HG03378 (cell line): Measurements from ENCODE around the gene FOXN3.

Source experiments
- ATAC-seq: cut with Tn5 transposase; IDR thresholded peaks from one replicate; pipeline ENCODE4 v1.9.1; 2021; ENCODE audit warnings: mild to moderate bottlenecking, moderate library complexity; ENCODE audit not compliant: unreplicated experiment

FOXN3 gene

GRCh38 chr14:89283327-89284060 lies 133.5 kb downstream of the FOXN3 start:
- ATAC-seq = peak; percentile 76

GRCh38 chr14:89282191-89282590 lies 134.8 kb downstream of the FOXN3 start:
- ATAC-seq = no peak

- no peak for ATAC-seq
Observed at GRCh38 chr14:89280600-89280999, 136.4 kb downstream of the FOXN3 start.

GRCh38 chr14:89279649-89280232 lies 137.3 kb downstream of the FOXN3 start:
- ATAC-seq = no peak

- no peak for ATAC-seq
Observed at GRCh38 chr14:89277203-89277602, 139.8 kb downstream of the FOXN3 start.

- peak; percentile 93 for ATAC-seq
Observed at GRCh38 chr14:89276424-89276975, 140.5 kb downstream of the FOXN3 start.

- ATAC-seq = peak; percentile 61
Observed at GRCh38 chr14:89270439-89271227, 146.4 kb downstream of the FOXN3 start.

- ATAC-seq = no peak
Observed at GRCh38 chr14:89269404-89269803, 147.6 kb downstream of the FOXN3 start.

- ATAC-seq = no peak
Observed at GRCh38 chr14:89268514-89268913, 148.5 kb downstream of the FOXN3 start.

GRCh38 chr14:89267656-89268055 lies 149.4 kb downstream of the FOXN3 start:
- ATAC-seq = no peak

- no peak for ATAC-seq
Observed at GRCh38 chr14:89267163-89267562, 149.9 kb downstream of the FOXN3 start.

GRCh38 chr14:89266754-89267153 lies 150.3 kb downstream of the FOXN3 start:
- ATAC-seq = no peak

- ATAC-seq = no peak
Observed at GRCh38 chr14:89265234-89265633, 151.8 kb downstream of the FOXN3 start.

GRCh38 chr14:89264196-89264800 lies 152.7 kb downstream of the FOXN3 start:
- no peak for ATAC-seq

GRCh38 chr14:89262041-89262440 lies 155.0 kb downstream of the FOXN3 start:
- ATAC-seq = no peak

- no peak for ATAC-seq
Observed at GRCh38 chr14:89260898-89261297, 156.1 kb downstream of the FOXN3 start.

- no peak for ATAC-seq
Observed at GRCh38 chr14:89259951-89260609, 157.0 kb downstream of the FOXN3 start.

GRCh38 chr14:89258728-89259273 lies 158.2 kb downstream of the FOXN3 start:
- ATAC-seq = peak; percentile 66

GRCh38 chr14:89256951-89257350 lies 160.1 kb downstream of the FOXN3 start:
- no peak for ATAC-seq

GRCh38 chr14:89256283-89256682 lies 160.8 kb downstream of the FOXN3 start:
- no peak for ATAC-seq
